Gastroesophageal sphincter (tissue), 3 donors: ENCODE data around the gene TMEM134.

ENCODE experiments used
- CTCF ChIP-seq, 4 experiments: fragments of 200-600 bp in 2 of 4; fragments of 450-650 bp in 2 of 4; sonication (generic) in 1 of 4; IDR thresholded peaks; one replicate each; pipeline ENCODE4 v1.5.1; 2017 to 2019; ENCODE audit warnings: antibody characterized with exemption in 4 of 4, mild to moderate bottlenecking in 2 of 4, moderate library complexity in 2 of 4
- EP300 ChIP-seq: sonication (generic); formaldehyde crosslinking; IDR thresholded peaks from one replicate; pipeline ENCODE4 v1.6.1; 2017; ENCODE audit warnings: antibody characterized with exemption, mild to moderate bottlenecking
- POLR2A ChIP-seq, 2 donors: fragments of 450-650 bp; IDR thresholded peaks; one replicate each; pipeline ENCODE4 v1.6.1; 2017; ENCODE audit warnings: antibody characterized with exemption in 2 of 2, mild to moderate bottlenecking in 2 of 2, moderate library complexity in 1 of 2
- POLR2AphosphoS5 ChIP-seq: sonication (generic); formaldehyde crosslinking; IDR thresholded peaks from one replicate; pipeline ENCODE4 v1.6.1; 2017; ENCODE audit warnings: antibody characterized with exemption

- TF ChIP-seq CTCF (IDR thresholded peaks at IDR 0.05) (no peak), POLR2AphosphoS5 (no peak), POLR2A (IDR thresholded peaks at IDR 0.05) (no peak), EP300 (no peak)
Observed at GRCh38 chr11:67495234-67496005, 26.4 kb upstream of the TMEM134 start.
